ENCODE results near the gene OTUB2. TPM values are rescaled to one million over a fixed set of nuclear protein-coding genes. Genes with fewer than 3 reads are reported as not detected.

OTUB2 gene
- total RNA-seq, 1 experiment from 2014 or later: 3.4 TPM

DNA sequence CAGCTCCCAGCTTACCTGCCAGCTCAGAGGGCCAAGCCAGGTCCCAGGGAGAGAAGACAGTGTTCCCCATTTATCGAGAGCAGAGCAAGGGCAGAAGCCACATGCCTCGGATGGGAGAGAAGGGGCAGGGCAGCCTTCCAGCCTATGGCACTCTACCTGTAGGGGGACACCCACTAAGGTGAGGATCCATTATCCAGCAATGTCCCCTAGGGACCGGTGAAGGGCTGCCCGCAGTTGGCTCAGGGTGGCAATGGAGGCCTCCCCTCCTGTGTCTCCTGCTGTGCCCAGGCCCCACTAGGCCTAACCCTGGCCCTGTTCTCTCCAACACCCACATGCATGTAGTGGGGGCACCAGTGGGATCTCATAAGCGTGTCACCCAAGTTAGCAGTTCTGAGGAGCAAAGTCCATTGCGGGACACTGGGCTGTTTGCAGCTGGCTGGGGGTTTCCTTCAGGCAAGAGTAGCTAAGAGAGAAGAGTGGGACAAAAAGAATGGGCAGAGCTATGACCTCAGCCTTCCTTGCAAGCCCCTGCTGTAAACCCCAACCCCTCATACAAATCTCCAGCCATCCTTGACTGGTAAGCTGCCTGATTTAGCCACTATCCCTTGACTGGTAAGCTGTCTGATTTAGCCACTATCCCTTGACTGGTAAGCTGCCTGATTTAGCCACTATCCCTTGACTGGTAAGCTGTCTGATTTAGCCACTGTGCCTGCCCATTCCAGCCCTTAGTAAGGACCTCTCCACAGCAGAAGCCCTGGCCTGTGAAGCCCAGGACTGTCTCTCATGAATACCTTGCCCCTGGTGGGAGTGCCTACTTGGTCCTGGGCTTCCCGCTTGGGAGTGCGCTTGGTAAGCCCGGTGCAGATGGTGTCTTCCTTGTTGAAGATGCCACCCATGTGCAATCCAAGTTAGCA lies 44.6 kb upstream of the OTUB2 start:
- no peak overlapping the region for H3K4me3 ChIP-seq (ENCODE audit: low read depth in 2 of 2, low read length in 2 of 2)
- intact Hi-C loops (cut with micrococcal nuclease; ENCODE audit: unreplicated experiment): no loop called here
- POLR2A ChIA-PET: no interaction called here

DNA sequence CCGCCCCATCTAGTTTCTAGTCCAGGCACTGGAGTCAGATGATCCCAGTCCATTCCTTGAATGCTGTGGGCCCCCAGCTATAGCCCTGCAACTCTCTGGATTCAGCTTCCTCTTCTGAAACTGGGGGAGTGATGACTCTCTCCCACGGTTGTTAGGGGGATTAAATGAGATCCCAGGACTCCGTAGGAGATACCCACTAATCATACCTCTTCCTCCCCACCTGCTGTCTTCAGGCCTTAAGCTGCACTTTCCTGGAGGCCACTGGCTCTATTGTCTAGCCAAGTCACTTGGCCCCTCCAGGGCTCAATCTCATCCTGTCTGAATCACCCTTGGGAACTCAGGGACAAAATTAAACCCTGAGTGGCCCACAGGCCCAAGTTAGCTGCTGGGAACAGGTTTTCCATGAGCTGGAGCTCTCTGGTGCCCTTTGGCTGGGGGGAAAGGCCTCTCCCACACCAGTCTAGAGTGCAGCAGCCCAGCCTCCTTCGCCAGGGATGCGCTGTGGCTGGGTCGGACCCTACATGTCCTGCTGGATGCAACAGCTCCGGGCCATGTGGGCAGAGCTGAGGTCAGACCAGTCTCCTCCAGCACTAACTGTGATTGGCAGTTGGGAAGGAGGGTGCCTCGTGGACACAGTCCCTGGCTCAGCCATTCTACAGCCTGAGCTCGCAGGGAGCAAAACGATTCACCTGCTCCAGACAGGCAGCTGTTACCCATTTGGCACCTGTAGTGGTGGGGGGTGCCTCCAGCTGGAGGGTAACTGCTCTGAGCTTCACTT lies 43.7 kb upstream of the OTUB2 start:
- Histone ChIP-seq H3K36me3 (ENCODE audit: control insufficient read depth, insufficient read depth, low read length) (no peaks in the 10 kb centered on the region), H3K4me1 (ENCODE audit: control insufficient read depth, insufficient read depth, low read length) (peaks cover 7% of the 10 kb centered on the region), H3K9me3 (ENCODE audit: control insufficient read depth, insufficient read depth, low read depth, low read length) (no peaks in the 10 kb centered on the region), H3K4me3 (ENCODE audit: low read depth in 2 of 2, low read length in 2 of 2) (no peak overlapping the region), H3K27ac (ENCODE audit: low read length) (no peak overlapping the region), H3K27me3 (ENCODE audit: control insufficient read depth, insufficient read depth, low read length) (no peaks in the 10 kb centered on the region)
- TF ChIP-seq CTCF (IDR thresholded peaks at IDR 0.05) (no peak), POLR2AphosphoS5 (IDR thresholded peaks at IDR 0.05; ENCODE audit: low read depth, low read length) (no peak), TCF7L2 (IDR thresholded peaks at IDR 0.05; ENCODE audit: low read depth, low read length) (no peak), SIN3A (IDR thresholded peaks at IDR 0.05; ENCODE audit: borderline replicate concordance, insufficient read depth, low read depth, low read length) (no peak)
- TF ChIP-seq, protein P1, sequence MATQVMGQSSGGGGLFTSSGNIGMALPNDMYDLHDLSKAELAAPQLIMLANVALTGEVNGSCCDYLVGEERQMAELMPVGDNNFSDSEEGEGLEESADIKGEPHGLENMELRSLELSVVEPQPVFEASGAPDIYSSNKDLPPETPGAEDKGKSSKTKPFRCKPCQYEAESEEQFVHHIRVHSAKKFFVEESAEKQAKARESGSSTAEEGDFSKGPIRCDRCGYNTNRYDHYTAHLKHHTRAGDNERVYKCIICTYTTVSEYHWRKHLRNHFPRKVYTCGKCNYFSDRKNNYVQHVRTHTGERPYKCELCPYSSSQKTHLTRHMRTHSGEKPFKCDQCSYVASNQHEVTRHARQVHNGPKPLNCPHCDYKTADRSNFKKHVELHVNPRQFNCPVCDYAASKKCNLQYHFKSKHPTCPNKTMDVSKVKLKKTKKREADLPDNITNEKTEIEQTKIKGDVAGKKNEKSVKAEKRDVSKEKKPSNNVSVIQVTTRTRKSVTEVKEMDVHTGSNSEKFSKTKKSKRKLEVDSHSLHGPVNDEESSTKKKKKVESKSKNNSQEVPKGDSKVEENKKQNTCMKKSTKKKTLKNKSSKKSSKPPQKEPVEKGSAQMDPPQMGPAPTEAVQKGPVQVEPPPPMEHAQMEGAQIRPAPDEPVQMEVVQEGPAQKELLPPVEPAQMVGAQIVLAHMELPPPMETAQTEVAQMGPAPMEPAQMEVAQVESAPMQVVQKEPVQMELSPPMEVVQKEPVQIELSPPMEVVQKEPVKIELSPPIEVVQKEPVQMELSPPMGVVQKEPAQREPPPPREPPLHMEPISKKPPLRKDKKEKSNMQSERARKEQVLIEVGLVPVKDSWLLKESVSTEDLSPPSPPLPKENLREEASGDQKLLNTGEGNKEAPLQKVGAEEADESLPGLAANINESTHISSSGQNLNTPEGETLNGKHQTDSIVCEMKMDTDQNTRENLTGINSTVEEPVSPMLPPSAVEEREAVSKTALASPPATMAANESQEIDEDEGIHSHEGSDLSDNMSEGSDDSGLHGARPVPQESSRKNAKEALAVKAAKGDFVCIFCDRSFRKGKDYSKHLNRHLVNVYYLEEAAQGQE (IDR thresholded peaks at IDR 0.05; ENCODE audit: insufficient read depth in 1 of 2, low read depth in 2 of 2, low read length in 1 of 2): no peak
- ATAC-seq (no peak), DNase-seq (ENCODE audit: low read depth, low spot score) (no peak)
- POLR2A ChIA-PET: no interaction called here
- no TSS peak for BruUV-seq (replicated peaks)
- intact Hi-C loops (cut with micrococcal nuclease; ENCODE audit: unreplicated experiment): no loop called here
- in situ Hi-C loops (cut with HindIII; ENCODE audit: low pct_unique_long_range_greater_than_20kb, low sequenced_read_pairs): no loop called here
- CTCF ChIA-PET: interaction anchor here (0.7 to 0.8 kb wide), 2 partner anchors 12 to 55 kb away, joined by 3 to 7 read pairs; no protein-coding TSS in a partner anchor

More for the DNA sequence above, 44.6 kb upstream of the OTUB2 start:
- H3K9me3 ChIP-seq (ENCODE audit: control insufficient read depth, insufficient read depth, low read depth, low read length): no peaks in the 10 kb centered on the region
- CTCF ChIA-PET: no interaction called here
- DNase-seq (ENCODE audit: low read depth, low spot score): no peak
- ATAC-seq: no peak
- no TSS peak for BruUV-seq (replicated peaks)
- H3K36me3 ChIP-seq (ENCODE audit: control insufficient read depth, insufficient read depth, low read length): no peaks in the 10 kb centered on the region
- in situ Hi-C loops (cut with HindIII; ENCODE audit: low pct_unique_long_range_greater_than_20kb, low sequenced_read_pairs): no loop called here
- H3K27ac ChIP-seq (ENCODE audit: low read length): no peak overlapping the region
- H3K27me3 ChIP-seq (ENCODE audit: control insufficient read depth, insufficient read depth, low read length): no peaks in the 10 kb centered on the region
- TF ChIP-seq, protein P1 (IDR thresholded peaks at IDR 0.05; ENCODE audit: insufficient read depth in 1 of 2, low read depth in 2 of 2, low read length in 1 of 2): no peak
- TF ChIP-seq CTCF (IDR thresholded peaks at IDR 0.05) (no peak), SIN3A (IDR thresholded peaks at IDR 0.05; ENCODE audit: borderline replicate concordance, insufficient read depth, low read depth, low read length) (no peak), TCF7L2 (IDR thresholded peaks at IDR 0.05; ENCODE audit: low read depth, low read length) (no peak), POLR2AphosphoS5 (IDR thresholded peaks at IDR 0.05; ENCODE audit: low read depth, low read length) (no peak)
- H3K4me1 ChIP-seq (ENCODE audit: control insufficient read depth, insufficient read depth, low read length): peaks cover 7% of the 10 kb centered on the region
